Chondrocyte (in vitro differentiated cells): ENCODE measurements around the gene EXOSC5. TPM values are rescaled to one million over a fixed set of nuclear protein-coding genes. Genes with fewer than 3 reads are reported as not detected.

Experiments
- DNase-seq: peaks from one replicate; pipeline ENCODE4 v3.0.0; 2021; ENCODE audit warnings: mixed read lengths, low spot score
- H3K27ac Mint-ChIP-seq: one replicate; pipeline ENCODE4 v1.8.0; 2021; ENCODE audit warnings: mild to moderate bottlenecking, moderate library complexity, mixed read lengths; ENCODE audit not compliant: unreplicated experiment
- H3K27me3 Mint-ChIP-seq: 2 replicates; pipeline ENCODE4 v1.8.0; 2021; ENCODE audit warnings: low read depth, mixed read lengths
- H3K36me3 Mint-ChIP-seq: 2 replicates; pipeline ENCODE4 v1.8.0; 2021; ENCODE audit warnings: low read depth, mixed read lengths
- H3K4me1 Mint-ChIP-seq: 2 replicates; pipeline ENCODE4 v1.8.0; 2021; ENCODE audit warnings: low read depth, mild to moderate bottlenecking, mixed read lengths
- H3K4me3 Mint-ChIP-seq: one replicate; pipeline ENCODE4 v1.8.0; 2021; ENCODE audit warnings: mild to moderate bottlenecking, moderate library complexity, mixed read lengths; ENCODE audit not compliant: unreplicated experiment
- H3K9me3 Mint-ChIP-seq: 2 replicates; pipeline ENCODE4 v1.8.0; 2021; ENCODE audit warnings: low read depth, mixed read lengths
- total RNA-seq: library from RNA; stranded (reverse); gene quantifications from 3 replicates; pipeline ENCODE4 v1.2.1, GENCODE V29; 2021
- TF ChIP-seq, protein P1 (sequence below): fragments of 200-600 bp; sonication (generic); IDR thresholded peaks from 2 replicates; pipeline ENCODE4 v1.5.0; 2021; ENCODE audit warnings: antibody characterized with exemption, mild to moderate bottlenecking, moderate library complexity

EXOSC5 gene
- total RNA-seq, 1 donor from 2014 or later, result 5.5 TPM

DNA sequence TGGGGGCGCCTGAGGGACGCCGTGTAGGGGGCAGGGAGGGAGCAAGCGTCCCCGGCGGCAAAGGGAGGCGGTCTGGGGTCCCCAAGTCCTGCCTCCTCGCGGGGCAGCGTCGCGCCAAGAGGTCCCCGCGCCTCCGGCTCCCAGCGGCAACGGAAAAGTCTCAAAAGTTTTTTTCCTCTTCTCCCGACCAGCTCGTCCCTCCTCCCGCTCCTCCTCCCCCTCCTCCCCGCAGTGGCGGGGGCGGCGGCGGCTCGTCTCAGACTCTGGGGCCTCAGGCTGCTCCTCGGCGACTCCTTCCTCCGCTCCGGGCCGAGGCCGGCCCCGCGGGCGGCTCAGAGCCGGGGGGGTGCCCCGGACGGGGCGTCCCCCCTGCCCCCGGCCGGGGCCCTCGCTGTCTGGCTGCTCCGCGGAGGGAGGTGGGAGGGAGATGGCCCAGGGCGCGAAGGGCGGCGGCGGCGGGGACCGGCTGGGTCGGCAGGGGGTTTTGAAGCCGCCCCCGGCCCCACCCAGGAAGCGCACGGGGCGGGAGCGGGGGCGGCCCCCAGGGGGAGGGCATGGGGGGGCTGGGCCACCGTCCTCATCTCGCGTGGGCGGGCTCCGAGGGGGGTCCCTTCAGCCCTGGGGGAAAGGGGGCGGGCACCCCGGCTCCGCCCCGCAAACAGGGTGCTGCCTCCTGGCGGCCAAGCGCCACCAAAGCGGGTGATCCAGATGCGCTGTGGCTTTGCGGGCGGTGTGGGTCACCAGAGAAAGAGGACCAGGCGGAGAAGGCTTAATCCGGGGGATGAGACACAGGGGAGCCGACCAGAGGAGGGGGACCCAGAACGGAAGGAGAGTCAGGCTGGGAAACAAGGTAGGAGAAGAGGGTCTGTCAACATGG, 43.5 kb downstream of the EXOSC5 start, which contains the start of gene TGFB1:
TSS of gene TGFB1 (minus strand) at position 457 of the 877 bp plus-strand sequence. CDS start 878 bp downstream, outside the sequence.
- H3K4me1 Mint-ChIP-seq, result peaks cover 28% of the 10 kb centered on the region
- peak within 1 kb of the TSS; percentile 85 for H3K27ac Mint-ChIP-seq
- no peaks in the 10 kb centered on the region for H3K27me3 Mint-ChIP-seq
- DNase-seq, result no peak
- peak within 1 kb of the TSS; percentile 98 for H3K4me3 Mint-ChIP-seq
- H3K9me3 Mint-ChIP-seq, result no peaks in the 10 kb centered on the region
- TF ChIP-seq, protein P1, sequence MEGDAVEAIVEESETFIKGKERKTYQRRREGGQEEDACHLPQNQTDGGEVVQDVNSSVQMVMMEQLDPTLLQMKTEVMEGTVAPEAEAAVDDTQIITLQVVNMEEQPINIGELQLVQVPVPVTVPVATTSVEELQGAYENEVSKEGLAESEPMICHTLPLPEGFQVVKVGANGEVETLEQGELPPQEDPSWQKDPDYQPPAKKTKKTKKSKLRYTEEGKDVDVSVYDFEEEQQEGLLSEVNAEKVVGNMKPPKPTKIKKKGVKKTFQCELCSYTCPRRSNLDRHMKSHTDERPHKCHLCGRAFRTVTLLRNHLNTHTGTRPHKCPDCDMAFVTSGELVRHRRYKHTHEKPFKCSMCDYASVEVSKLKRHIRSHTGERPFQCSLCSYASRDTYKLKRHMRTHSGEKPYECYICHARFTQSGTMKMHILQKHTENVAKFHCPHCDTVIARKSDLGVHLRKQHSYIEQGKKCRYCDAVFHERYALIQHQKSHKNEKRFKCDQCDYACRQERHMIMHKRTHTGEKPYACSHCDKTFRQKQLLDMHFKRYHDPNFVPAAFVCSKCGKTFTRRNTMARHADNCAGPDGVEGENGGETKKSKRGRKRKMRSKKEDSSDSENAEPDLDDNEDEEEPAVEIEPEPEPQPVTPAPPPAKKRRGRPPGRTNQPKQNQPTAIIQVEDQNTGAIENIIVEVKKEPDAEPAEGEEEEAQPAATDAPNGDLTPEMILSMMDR, result peak; percentile 98
- peaks cover 6% of the 10 kb centered on the region for H3K36me3 Mint-ChIP-seq

DNA sequence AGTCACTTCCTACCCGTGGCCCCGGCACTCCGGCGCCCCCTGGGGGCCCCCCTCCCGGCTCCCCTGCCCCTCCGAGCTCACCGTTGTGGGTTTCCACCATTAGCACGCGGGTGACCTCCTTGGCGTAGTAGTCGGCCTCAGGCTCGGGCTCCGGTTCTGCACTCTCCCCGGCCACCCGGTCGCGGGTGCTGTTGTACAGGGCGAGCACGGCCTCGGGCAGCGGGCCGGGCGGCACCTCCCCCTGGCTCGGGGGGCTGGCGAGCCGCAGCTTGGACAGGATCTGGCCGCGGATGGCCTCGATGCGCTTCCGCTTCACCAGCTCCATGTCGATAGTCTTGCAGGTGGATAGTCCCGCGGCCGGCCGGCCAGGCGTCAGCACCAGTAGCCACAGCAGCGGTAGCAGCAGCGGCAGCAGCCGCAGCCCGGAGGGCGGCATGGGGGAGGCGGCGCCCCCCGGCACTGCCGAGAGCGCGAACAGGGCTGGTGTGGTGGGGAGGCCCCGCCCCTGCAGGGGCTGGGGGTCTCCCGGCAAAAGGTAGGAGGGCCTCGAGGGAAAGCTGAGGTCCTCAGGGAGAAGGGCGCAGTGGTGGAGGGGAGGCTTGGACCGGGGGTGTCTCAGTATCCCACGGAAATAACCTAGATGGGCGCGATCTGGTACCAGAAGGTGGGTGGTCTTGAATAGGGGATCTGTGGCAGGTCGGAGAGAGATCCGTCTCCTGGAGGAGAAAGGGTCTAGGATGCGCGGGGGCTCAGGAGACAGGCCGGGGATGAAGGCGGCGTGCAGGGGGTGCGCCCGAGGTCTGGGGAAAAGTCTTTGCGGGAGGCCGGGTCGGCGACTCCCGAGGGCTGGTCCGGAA, 44.3 kb downstream of the EXOSC5 start:
- no peak for DNase-seq
- Mint-ChIP-seq H3K27me3 (no peaks in the 10 kb centered on the region), H3K36me3 (peaks cover 9% of the 10 kb centered on the region), H3K27ac (peak overlapping the region; percentile 85), H3K4me3 (peak overlapping the region; percentile 98), H3K4me1 (peaks cover 30% of the 10 kb centered on the region), H3K9me3 (no peaks in the 10 kb centered on the region)
- TF ChIP-seq, protein P1, result peak; percentile 78

DNA sequence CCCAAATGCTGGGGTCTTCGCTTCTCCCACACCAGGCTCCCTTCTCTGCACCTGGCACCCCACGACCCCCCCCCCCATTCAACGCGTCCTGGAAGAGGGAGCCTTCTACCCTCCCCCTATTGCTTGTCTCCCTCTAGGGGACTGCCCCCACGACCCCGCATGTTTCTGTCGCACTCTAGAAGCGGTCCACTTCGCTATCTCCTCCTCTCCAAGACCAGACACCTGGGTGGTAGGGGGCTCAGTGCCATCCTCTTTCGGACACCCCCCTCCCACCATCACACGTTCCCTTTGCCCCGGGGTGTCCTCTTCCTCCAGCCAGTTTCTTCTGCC, 44.9 kb downstream of the EXOSC5 start:
- peak overlapping the region; percentile 98 for H3K4me3 Mint-ChIP-seq
- TF ChIP-seq, protein P1, result no peak
- DNase-seq, result no peak
- peaks cover 9% of the 10 kb centered on the region for H3K36me3 Mint-ChIP-seq
- H3K4me1 Mint-ChIP-seq, result peaks cover 30% of the 10 kb centered on the region
- H3K27me3 Mint-ChIP-seq, result no peaks in the 10 kb centered on the region
- peak overlapping the region; percentile 95 for H3K27ac Mint-ChIP-seq
- H3K9me3 Mint-ChIP-seq, result no peaks in the 10 kb centered on the region

DNA sequence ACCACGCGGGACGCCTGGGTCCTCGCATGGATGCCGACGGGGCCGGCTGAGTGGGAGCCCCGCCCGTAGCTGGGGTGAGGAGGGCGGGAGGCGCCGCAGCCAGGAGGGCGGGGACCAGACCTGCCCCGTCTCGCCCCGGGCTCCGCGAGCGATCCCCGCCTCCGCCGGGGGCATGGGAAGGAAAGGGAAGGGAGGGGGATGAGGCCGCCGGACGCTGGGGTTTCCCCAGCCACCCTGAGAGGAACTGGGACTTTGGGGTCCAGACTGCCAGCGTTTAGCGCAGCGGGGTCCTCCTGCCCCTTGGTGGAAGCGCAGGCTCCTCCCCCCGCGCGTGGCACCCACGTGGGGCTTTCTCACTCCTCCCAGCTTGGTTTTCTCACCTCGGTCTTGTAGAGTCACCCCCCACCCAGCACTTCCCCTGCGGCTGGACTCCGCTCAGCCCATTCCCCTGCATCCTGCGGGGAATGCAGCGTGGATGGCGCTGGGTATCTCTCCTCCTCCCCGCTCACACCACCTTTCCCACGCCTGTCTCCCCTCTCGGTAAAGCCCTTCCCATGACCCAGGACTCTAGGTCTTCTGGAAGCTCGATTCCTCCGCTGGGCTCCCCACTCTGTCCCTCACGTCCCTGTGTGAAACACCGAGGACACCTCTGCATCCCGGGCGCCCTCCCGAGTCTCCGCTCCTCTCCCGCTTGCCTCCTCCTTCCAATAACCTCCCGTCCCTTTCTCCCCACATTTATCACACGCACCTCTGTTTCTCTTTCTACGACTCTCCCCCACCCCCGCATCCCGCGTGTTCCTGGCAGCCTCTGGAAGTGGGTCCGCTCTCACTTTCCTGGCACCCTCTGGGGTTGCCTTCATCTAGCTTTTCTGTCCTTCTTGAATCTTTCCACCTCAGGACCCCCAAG, 45.6 kb downstream of the EXOSC5 start:
- H3K9me3 Mint-ChIP-seq, result no peaks in the 10 kb centered on the region
- H3K36me3 Mint-ChIP-seq, result peaks cover 9% of the 10 kb centered on the region
- no peak for DNase-seq
- peaks cover 30% of the 10 kb centered on the region for H3K4me1 Mint-ChIP-seq
- no peaks in the 10 kb centered on the region for H3K27me3 Mint-ChIP-seq
- H3K27ac Mint-ChIP-seq, result peak overlapping the region; percentile 95
- TF ChIP-seq, protein P1, result no peak
- H3K4me3 Mint-ChIP-seq, result peak overlapping the region; percentile 98
